GM12878 (cell line): ENCODE measurements around the gene ERBB3. TPM values are rescaled to one million over a fixed set of nuclear protein-coding genes. Genes with fewer than 3 reads are reported as not detected.
A peak's percentile ranks its signal among the peaks of the same experiment; 100 is the strongest.

Source experiments
- CREM ChIP-seq: IDR thresholded peaks from 2 replicates; pipeline ENCODE4 v1.6.1; 2014; ENCODE audit warnings: antibody characterized with exemption, low read depth
- HCFC1 ChIP-seq: fragments of 150-350 bp; IDR thresholded peaks from 2 replicates; pipeline ENCODE4 v1.6.1; 2014; ENCODE audit warnings: low read length
- LARP7 ChIP-seq: fragments of 450-650 bp; IDR thresholded peaks from 2 replicates; pipeline ENCODE4 v1.6.1; 2017; ENCODE audit warnings: mild to moderate bottlenecking
- PML ChIP-seq: IDR thresholded peaks from 2 replicates; pipeline ENCODE4 v1.6.1; 2012; ENCODE audit warnings: low read length, inconsistent platforms
- POLR2AphosphoS5 ChIP-seq: IDR thresholded peaks from 2 replicates; pipeline ENCODE4 v1.6.1; 2011; ENCODE audit warnings: mild to moderate bottlenecking, low read length, inconsistent platforms
- RB1 ChIP-seq: fragments of 450-650 bp; formaldehyde crosslinking; IDR thresholded peaks from 2 replicates; pipeline ENCODE4 v1.6.1; 2017; ENCODE audit warnings: mild to moderate bottlenecking, borderline replicate concordance
- TCF3 ChIP-seq: IDR thresholded peaks from 2 replicates; pipeline ENCODE4 v1.6.1; 2012; ENCODE audit warnings: low read depth, mild to moderate bottlenecking, low read length, borderline replicate concordance; ENCODE audit not compliant: insufficient read depth
- ZBED1 ChIP-seq: IDR thresholded peaks from 2 replicates; pipeline ENCODE4 v1.6.1; 2016; ENCODE audit warnings: borderline replicate concordance
- ZNF217 ChIP-seq: fragments of 450-650 bp; IDR thresholded peaks from 2 replicates; pipeline ENCODE4 v1.6.1; 2017; ENCODE audit warnings: antibody characterized with exemption, mild to moderate bottlenecking
- ZNF622 ChIP-seq: fragments of 450-650 bp; IDR thresholded peaks from 2 replicates; pipeline ENCODE4 v1.6.1; 2017; ENCODE audit warnings: mild to moderate bottlenecking, inconsistent platforms
- polyA plus RNA-seq, 11 experiments: library from polyadenylated mRNA; depleted of rRNA in 4 of 11; unstranded in 6 of 11; stranded (reverse) in 5 of 11; fragments of >200 nt; fragmentation: Nextera tagmentation in 4 of 11; fragmentation: Illumina TruSeq in 1 of 11; extraction: Ambion mirVana in 4 of 11; extraction: Trizol in 1 of 11; gene quantifications; 1 replicate in 1 of 11; 2 replicates in 10 of 11; pipeline versions ENCODE4 v1.2.1 to v1.2.3, GENCODE V29; 2011 to 2016; ENCODE audit warnings: inconsistent platforms in 2 of 11, missing spikeins in 2 of 11, low read depth in 1 of 11
- total RNA-seq, 4 experiments: library from RNA; depleted of rRNA in 3 of 4; stranded (reverse); fragments of >200 nt in 3 of 4; fragmentation: Illumina TruSeq in 1 of 4; extraction: Trizol in 1 of 4; gene quantifications; 2 replicates each; pipeline versions ENCODE4 v1.2.1 to v1.2.3, GENCODE V29; 2013 to 2021
- TF ChIP-seq, protein P1 (sequence below): fragments of 150-350 bp; IDR thresholded peaks from 2 replicates; pipeline ENCODE4 v1.6.1; 2014; ENCODE audit warnings: mild to moderate bottlenecking, low read depth, low read length
- TF ChIP-seq, protein P2 (sequence below): IDR thresholded peaks from 2 replicates; pipeline ENCODE4 v1.6.1; 2012; ENCODE audit warnings: low read depth, low read length, improper control_type of control experiment
- TF ChIP-seq, protein P3 (sequence below): fragments of 450-650 bp; IDR thresholded peaks from 2 replicates; pipeline ENCODE4 v1.6.1; 2016; ENCODE audit warnings: mild to moderate bottlenecking
- TF ChIP-seq, protein P4 (sequence below): fragments of 450-650 bp; IDR thresholded peaks from 2 replicates; pipeline ENCODE4 v1.6.1; 2017; ENCODE audit warnings: low read depth, mild to moderate bottlenecking, moderate library complexity
- TF ChIP-seq, protein P5 (sequence below): fragments of 450-650 bp; IDR thresholded peaks from 2 replicates; pipeline ENCODE4 v1.6.1; 2014; ENCODE audit warnings: mild to moderate bottlenecking
- TF ChIP-seq, protein P6 (sequence below): IDR thresholded peaks from 2 replicates; pipeline ENCODE4 v1.6.1; 2012; ENCODE audit warnings: low read depth, low read length, improper control_type of control experiment

Gene ERBB3
- total and polyA plus RNA-seq, 10 of the 15 experiments (the other 5 are each of a cell fraction or from before 2014, with no cell fraction given): 0.03 to 0.72 (median 0.04) TPM; not detected in 5

DNA sequence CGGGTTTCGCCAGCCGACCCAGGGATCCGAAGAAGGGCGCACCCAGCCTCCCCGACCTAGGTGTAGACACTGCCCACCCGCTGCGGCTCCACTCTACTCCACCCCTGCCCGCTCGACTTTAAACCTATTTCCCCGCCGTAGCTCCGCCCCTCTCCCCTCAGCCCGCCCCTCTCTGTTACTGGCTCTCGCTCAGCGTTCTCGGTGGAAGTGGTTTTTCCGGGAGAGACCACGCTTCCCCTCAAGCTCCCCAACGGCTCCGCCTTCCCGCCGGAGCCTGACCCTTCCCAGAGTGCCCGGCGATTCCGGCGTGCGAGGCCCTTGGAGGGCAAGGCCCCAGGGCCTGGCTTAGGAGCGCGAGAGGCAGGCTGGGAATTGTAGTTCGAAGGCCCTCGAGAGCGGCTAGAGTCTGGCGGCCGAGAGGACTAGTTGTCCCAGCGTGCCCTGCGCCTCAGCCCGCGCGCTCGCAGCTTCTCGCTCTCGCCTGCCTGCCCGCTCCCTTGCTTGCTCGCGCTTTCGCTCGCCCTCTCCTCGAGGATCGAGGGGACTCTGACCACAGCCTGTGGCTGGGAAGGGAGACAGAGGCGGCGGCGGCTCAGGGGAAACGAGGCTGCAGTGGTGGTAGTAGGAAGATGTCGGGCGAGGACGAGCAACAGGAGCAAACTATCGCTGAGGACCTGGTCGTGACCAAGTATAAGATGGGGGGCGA, 24.3 kb downstream of the ERBB3 start, which contains the start of gene PA2G4 (continued):
- TF ChIP-seq, protein P1, sequence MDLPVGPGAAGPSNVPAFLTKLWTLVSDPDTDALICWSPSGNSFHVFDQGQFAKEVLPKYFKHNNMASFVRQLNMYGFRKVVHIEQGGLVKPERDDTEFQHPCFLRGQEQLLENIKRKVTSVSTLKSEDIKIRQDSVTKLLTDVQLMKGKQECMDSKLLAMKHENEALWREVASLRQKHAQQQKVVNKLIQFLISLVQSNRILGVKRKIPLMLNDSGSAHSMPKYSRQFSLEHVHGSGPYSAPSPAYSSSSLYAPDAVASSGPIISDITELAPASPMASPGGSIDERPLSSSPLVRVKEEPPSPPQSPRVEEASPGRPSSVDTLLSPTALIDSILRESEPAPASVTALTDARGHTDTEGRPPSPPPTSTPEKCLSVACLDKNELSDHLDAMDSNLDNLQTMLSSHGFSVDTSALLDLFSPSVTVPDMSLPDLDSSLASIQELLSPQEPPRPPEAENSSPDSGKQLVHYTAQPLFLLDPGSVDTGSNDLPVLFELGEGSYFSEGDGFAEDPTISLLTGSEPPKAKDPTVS: no peak
- TF ChIP-seq, protein P2, sequence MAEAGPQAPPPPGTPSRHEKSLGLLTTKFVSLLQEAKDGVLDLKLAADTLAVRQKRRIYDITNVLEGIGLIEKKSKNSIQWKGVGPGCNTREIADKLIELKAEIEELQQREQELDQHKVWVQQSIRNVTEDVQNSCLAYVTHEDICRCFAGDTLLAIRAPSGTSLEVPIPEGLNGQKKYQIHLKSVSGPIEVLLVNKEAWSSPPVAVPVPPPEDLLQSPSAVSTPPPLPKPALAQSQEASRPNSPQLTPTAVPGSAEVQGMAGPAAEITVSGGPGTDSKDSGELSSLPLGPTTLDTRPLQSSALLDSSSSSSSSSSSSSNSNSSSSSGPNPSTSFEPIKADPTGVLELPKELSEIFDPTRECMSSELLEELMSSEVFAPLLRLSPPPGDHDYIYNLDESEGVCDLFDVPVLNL: no peak
- peak; percentile 97 for TF ChIP-seq HCFC1
- TF ChIP-seq, protein P3, sequence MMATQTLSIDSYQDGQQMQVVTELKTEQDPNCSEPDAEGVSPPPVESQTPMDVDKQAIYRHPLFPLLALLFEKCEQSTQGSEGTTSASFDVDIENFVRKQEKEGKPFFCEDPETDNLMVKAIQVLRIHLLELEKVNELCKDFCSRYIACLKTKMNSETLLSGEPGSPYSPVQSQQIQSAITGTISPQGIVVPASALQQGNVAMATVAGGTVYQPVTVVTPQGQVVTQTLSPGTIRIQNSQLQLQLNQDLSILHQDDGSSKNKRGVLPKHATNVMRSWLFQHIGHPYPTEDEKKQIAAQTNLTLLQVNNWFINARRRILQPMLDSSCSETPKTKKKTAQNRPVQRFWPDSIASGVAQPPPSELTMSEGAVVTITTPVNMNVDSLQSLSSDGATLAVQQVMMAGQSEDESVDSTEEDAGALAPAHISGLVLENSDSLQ: peak; percentile 5; the same call in 1 of the 2 replicates
- TF ChIP-seq ZNF622: no peak
- TF ChIP-seq LARP7: peak; percentile 81; the same call in 1 of the 2 replicates
- TF ChIP-seq, protein P4, sequence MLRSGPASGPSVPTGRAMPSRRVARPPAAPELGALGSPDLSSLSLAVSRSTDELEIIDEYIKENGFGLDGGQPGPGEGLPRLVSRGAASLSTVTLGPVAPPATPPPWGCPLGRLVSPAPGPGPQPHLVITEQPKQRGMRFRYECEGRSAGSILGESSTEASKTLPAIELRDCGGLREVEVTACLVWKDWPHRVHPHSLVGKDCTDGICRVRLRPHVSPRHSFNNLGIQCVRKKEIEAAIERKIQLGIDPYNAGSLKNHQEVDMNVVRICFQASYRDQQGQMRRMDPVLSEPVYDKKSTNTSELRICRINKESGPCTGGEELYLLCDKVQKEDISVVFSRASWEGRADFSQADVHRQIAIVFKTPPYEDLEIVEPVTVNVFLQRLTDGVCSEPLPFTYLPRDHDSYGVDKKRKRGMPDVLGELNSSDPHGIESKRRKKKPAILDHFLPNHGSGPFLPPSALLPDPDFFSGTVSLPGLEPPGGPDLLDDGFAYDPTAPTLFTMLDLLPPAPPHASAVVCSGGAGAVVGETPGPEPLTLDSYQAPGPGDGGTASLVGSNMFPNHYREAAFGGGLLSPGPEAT: peak; percentile 98
- peak; percentile 81 for TF ChIP-seq CREM
- TF ChIP-seq, protein P5, sequence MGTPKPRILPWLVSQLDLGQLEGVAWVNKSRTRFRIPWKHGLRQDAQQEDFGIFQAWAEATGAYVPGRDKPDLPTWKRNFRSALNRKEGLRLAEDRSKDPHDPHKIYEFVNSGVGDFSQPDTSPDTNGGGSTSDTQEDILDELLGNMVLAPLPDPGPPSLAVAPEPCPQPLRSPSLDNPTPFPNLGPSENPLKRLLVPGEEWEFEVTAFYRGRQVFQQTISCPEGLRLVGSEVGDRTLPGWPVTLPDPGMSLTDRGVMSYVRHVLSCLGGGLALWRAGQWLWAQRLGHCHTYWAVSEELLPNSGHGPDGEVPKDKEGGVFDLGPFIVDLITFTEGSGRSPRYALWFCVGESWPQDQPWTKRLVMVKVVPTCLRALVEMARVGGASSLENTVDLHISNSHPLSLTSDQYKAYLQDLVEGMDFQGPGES: no peak
- TF ChIP-seq, protein P6, sequence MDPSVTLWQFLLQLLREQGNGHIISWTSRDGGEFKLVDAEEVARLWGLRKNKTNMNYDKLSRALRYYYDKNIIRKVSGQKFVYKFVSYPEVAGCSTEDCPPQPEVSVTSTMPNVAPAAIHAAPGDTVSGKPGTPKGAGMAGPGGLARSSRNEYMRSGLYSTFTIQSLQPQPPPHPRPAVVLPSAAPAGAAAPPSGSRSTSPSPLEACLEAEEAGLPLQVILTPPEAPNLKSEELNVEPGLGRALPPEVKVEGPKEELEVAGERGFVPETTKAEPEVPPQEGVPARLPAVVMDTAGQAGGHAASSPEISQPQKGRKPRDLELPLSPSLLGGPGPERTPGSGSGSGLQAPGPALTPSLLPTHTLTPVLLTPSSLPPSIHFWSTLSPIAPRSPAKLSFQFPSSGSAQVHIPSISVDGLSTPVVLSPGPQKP: peak; percentile 75; the same call in 1 of the 2 replicates
- TF ChIP-seq PML: peak; percentile 85; the same call in 1 of the 2 replicates
- peak; percentile 67; the same call in 1 of the 2 replicates for TF ChIP-seq TCF3
- TF ChIP-seq ZBED1: no peak
- TF ChIP-seq RB1: peak; percentile 52; the same call in 1 of the 2 replicates
- peak; percentile 91 for TF ChIP-seq POLR2AphosphoS5
- TF ChIP-seq ZNF217: no peak
